ENCODE results near the gene BZW1.

Gene BZW1

GRCh38 chr2:200845194-200845593 lies 33.5 kb downstream of the BZW1 start:
- Histone ChIP-seq H3K36me3 (ENCODE audit: insufficient read depth, low read length) (no peaks in the 10 kb centered on the region), H3K4me2 (ENCODE audit: low read length) (no peak overlapping the region), H3K9me3 (replicated peaks; ENCODE audit: low read length) (no peaks in the 10 kb centered on the region), H3K4me3 (ENCODE audit: low read length) (no peak overlapping the region), H3K4me1 (ENCODE audit: control insufficient read depth, insufficient read depth, low read length) (no peaks in the 10 kb centered on the region), H3K9ac (ENCODE audit: low read depth, low read length) (no peak overlapping the region), H3K27me3 (ENCODE audit: control insufficient read depth, insufficient read depth, low read length) (no peaks in the 10 kb centered on the region)

GRCh38 chr2:200845669-200846325 lies 34.1 kb downstream of the BZW1 start:
- H3K36me3 ChIP-seq (ENCODE audit: insufficient read depth, low read length) = peaks cover 5% of the 10 kb centered on the region
- H3K4me3 ChIP-seq (ENCODE audit: low read length) = no peak overlapping the region
- no peak overlapping the region for H3K9ac ChIP-seq (ENCODE audit: low read depth, low read length)
- no peaks in the 10 kb centered on the region for H3K9me3 ChIP-seq (replicated peaks; ENCODE audit: low read length)
- no peak overlapping the region for H3K4me2 ChIP-seq (ENCODE audit: low read length)
- no peaks in the 10 kb centered on the region for H3K27me3 ChIP-seq (ENCODE audit: control insufficient read depth, insufficient read depth, low read length)
- H3K4me1 ChIP-seq (ENCODE audit: control insufficient read depth, insufficient read depth, low read length) = no peaks in the 10 kb centered on the region

GRCh38 chr2:200847269-200847668 lies 35.6 kb downstream of the BZW1 start:
- Histone ChIP-seq H3K4me2 (ENCODE audit: low read length) (no peak overlapping the region), H3K4me1 (ENCODE audit: control insufficient read depth, insufficient read depth, low read length) (no peaks in the 10 kb centered on the region), H3K9ac (ENCODE audit: low read depth, low read length) (no peak overlapping the region), H3K9me3 (replicated peaks; ENCODE audit: low read length) (no peaks in the 10 kb centered on the region), H3K27me3 (ENCODE audit: control insufficient read depth, insufficient read depth, low read length) (no peaks in the 10 kb centered on the region), H3K4me3 (ENCODE audit: low read length) (no peak overlapping the region), H3K36me3 (ENCODE audit: insufficient read depth, low read length) (peaks cover 20% of the 10 kb centered on the region)

DNA sequence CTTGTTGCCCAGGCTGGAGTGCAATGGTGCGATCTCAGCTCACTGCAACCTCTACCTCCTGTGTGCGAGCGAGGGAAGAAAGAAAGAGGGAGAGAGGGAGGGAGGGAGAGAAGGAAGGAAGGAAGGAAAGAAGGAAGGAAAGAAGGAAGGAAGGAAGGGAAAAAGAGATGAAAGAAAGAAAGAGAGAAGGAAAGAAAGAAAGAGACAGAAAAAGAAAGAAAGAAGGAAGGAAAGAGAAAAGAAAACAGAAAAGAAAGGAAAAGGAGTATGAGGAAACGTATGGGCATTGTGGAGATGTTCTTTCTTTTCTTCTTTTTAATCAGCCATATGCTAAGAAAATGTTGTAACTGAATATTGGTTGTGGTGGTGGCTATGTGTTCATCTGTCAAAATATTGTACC lies 36.2 kb downstream of the BZW1 start:
- no peak overlapping the region for H3K4me3 ChIP-seq (ENCODE audit: low read length)
- no peaks in the 10 kb centered on the region for H3K4me1 ChIP-seq (ENCODE audit: control insufficient read depth, insufficient read depth, low read length)

GRCh38 chr2:200850512-200851256 lies 39.0 kb downstream of the BZW1 start:
- H3K36me3 ChIP-seq (ENCODE audit: insufficient read depth, low read length) = peaks cover 53% of the 10 kb centered on the region
- H3K4me3 ChIP-seq (ENCODE audit: low read length) = no peak overlapping the region
- H3K4me2 ChIP-seq (ENCODE audit: low read length) = no peak overlapping the region
- no peaks in the 10 kb centered on the region for H3K4me1 ChIP-seq (ENCODE audit: control insufficient read depth, insufficient read depth, low read length)
- no peaks in the 10 kb centered on the region for H3K27me3 ChIP-seq (ENCODE audit: control insufficient read depth, insufficient read depth, low read length)
- H3K9me3 ChIP-seq (replicated peaks; ENCODE audit: low read length) = no peaks in the 10 kb centered on the region
- H3K9ac ChIP-seq (ENCODE audit: low read depth, low read length) = no peak overlapping the region

More for the DNA sequence above, 36.2 kb downstream of the BZW1 start:
- no peak overlapping the region for H3K4me2 ChIP-seq (ENCODE audit: low read length)
- no peaks in the 10 kb centered on the region for H3K9me3 ChIP-seq (replicated peaks; ENCODE audit: low read length)
- no peak overlapping the region for H3K9ac ChIP-seq (ENCODE audit: low read depth, low read length)
- H3K36me3 ChIP-seq (ENCODE audit: insufficient read depth, low read length) = peaks cover 27% of the 10 kb centered on the region
- H3K27me3 ChIP-seq (ENCODE audit: control insufficient read depth, insufficient read depth, low read length) = no peaks in the 10 kb centered on the region

DNA sequence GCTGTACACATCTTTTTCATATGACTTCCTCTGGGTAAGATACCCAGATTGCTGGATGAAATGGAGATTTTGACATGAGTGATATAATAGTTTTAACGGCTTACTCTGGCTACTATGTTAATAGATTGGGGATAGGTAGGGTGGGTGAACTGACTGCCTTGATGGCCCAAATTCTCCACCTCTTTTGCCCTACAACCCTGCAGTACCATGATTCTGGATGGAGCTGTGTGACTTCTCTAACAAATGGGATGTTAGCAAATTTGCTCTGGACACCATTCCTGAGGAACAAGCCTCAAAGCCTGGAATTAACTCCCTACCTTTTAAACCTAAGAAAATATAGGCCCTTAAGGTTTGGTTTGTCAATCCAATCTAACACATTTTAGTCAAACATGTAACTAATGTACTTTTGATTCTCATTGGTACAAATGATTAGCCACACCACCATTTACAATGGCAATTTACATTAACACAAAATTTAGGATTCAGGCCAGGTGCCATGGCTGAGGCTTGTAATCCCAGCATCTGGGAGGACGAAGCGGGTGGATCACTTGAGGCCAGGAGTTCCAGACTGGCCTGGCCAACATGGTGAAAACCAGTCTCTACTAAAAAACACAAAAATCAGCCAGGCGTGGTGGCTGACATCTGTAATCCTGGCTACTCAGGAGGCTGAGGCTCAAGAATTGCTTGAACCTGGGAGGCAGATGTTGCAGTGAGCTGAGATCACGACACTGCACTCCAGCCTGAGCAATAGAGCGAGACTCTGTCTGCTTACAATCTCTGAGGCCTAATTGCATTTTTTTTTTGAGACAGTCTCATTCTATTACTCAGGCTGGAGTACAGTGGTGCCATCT lies 39.9 kb downstream of the BZW1 start:
- Histone ChIP-seq H3K4me3 (ENCODE audit: low read length) (no peak overlapping the region), H3K4me2 (ENCODE audit: low read length) (no peak overlapping the region), H3K4me1 (ENCODE audit: control insufficient read depth, insufficient read depth, low read length) (no peaks in the 10 kb centered on the region), H3K27me3 (ENCODE audit: control insufficient read depth, insufficient read depth, low read length) (no peaks in the 10 kb centered on the region), H3K36me3 (ENCODE audit: insufficient read depth, low read length) (peaks cover 62% of the 10 kb centered on the region), H3K9me3 (replicated peaks; ENCODE audit: low read length) (no peaks in the 10 kb centered on the region), H3K9ac (ENCODE audit: low read depth, low read length) (no peak overlapping the region)

DNA sequence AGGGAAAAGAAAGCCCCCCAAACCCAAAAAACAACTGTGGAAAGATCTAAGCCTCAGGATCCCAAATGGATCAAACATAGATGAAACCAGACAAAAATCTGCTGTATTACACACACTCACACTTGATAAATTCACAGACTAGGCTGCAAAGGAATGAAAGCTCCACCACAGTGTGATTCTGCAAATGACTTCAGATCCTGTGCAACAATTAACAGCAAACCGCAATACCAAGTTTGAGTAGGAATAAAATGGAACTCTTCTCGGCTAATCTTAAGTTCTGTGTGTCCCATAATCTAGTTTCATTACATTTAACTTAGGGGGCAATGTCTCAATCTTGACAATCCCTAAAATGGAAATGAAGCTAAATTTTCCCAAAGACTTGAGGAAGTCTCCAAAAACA lies 40.9 kb downstream of the BZW1 start:
- Histone ChIP-seq H3K9me3 (replicated peaks; ENCODE audit: low read length) (no peaks in the 10 kb centered on the region), H3K4me2 (ENCODE audit: low read length) (no peak overlapping the region), H3K27me3 (ENCODE audit: control insufficient read depth, insufficient read depth, low read length) (no peaks in the 10 kb centered on the region), H3K36me3 (ENCODE audit: insufficient read depth, low read length) (peaks cover 71% of the 10 kb centered on the region), H3K4me1 (ENCODE audit: control insufficient read depth, insufficient read depth, low read length) (no peaks in the 10 kb centered on the region), H3K4me3 (ENCODE audit: low read length) (no peak overlapping the region), H3K9ac (ENCODE audit: low read depth, low read length) (no peak overlapping the region)

GRCh38 chr2:200856806-200857205 lies 45.1 kb downstream of the BZW1 start:
- H3K27me3 ChIP-seq (ENCODE audit: control insufficient read depth, insufficient read depth, low read length) = no peaks in the 10 kb centered on the region
- peaks cover 93% of the 10 kb centered on the region for H3K36me3 ChIP-seq (ENCODE audit: insufficient read depth, low read length)

GRCh38 chr2:200860092-200860795 lies 48.5 kb downstream of the BZW1 start:
- Histone ChIP-seq H3K36me3 (ENCODE audit: insufficient read depth, low read length) (peaks cover 62% of the 10 kb centered on the region), H3K9ac (ENCODE audit: low read depth, low read length) (peak overlapping the region; percentile 99), H3K4me3 (ENCODE audit: low read length) (peak overlapping the region; percentile 84), H3K4me2 (ENCODE audit: low read length) (peak overlapping the region; percentile 84), H3K9me3 (replicated peaks; ENCODE audit: low read length) (no peaks in the 10 kb centered on the region), H3K4me1 (ENCODE audit: control insufficient read depth, insufficient read depth, low read length) (peaks cover 27% of the 10 kb centered on the region), H3K27me3 (ENCODE audit: control insufficient read depth, insufficient read depth, low read length) (no peaks in the 10 kb centered on the region)

More at GRCh38 chr2:200856806-200857205, 45.1 kb downstream of the BZW1 start:
- no peak overlapping the region for H3K4me3 ChIP-seq (ENCODE audit: low read length)
- peaks cover 23% of the 10 kb centered on the region for H3K4me1 ChIP-seq (ENCODE audit: control insufficient read depth, insufficient read depth, low read length)
- no peak overlapping the region for H3K4me2 ChIP-seq (ENCODE audit: low read length)
- H3K9ac ChIP-seq (ENCODE audit: low read depth, low read length) = no peak overlapping the region
- no peaks in the 10 kb centered on the region for H3K9me3 ChIP-seq (replicated peaks; ENCODE audit: low read length)

DNA sequence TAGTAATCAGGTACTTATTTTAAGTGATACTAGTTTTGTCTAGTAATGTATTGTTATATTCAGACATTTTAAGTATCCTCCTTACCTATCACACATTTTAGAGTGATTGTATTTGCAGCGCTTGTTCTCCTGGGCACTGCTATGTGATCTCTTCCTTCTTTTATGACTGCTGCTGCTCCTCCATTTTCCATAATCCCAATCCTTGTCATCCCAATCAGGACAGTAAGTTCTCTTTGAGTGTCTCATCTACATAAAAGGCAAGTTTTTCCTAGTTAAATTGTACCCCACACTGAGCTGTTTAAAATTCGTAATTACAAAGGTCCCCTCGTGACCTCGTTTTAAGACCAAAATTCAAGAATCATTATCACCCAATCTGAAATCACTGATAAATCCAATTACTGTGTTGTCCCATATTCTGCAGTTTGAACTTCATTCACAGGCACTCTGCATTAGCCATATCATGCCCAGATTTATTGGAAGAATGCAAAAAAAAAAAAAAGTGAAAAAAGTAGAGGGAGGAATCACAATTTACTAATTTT lies 50.0 kb downstream of the BZW1 start:
- Histone ChIP-seq H3K9me3 (replicated peaks; ENCODE audit: low read length) (no peaks in the 10 kb centered on the region), H3K9ac (ENCODE audit: low read depth, low read length) (peak overlapping the region; percentile 99), H3K4me2 (ENCODE audit: low read length) (peak overlapping the region; percentile 84), H3K4me3 (ENCODE audit: low read length) (peak overlapping the region; percentile 84), H3K27me3 (ENCODE audit: control insufficient read depth, insufficient read depth, low read length) (no peaks in the 10 kb centered on the region), H3K4me1 (ENCODE audit: control insufficient read depth, insufficient read depth, low read length) (peaks cover 27% of the 10 kb centered on the region), H3K36me3 (ENCODE audit: insufficient read depth, low read length) (peaks cover 50% of the 10 kb centered on the region)

All from skeletal muscle satellite cell (primary cell).